OCI-LY1 (cell line): Measurements from ENCODE around the gene IL23A.

Source experiments
- H2AFZ ChIP-seq: fragments of 200-600 bp; sonication (generic), shearing (Covaris generic); 2 replicates; pipeline ENCODE4 v1.6.0; 2014; ENCODE audit warnings: antibody characterized with exemption, mild to moderate bottlenecking, low read length
- H3F3A ChIP-seq: fragments of 200-600 bp; sonication (generic), shearing (Covaris generic); 2 replicates; pipeline ENCODE4 v1.6.0; 2014; ENCODE audit warnings: mild to moderate bottlenecking, antibody characterized with exemption, low read length, moderate library complexity; ENCODE audit not compliant: insufficient read depth
- H3K27ac ChIP-seq: fragments of 200-600 bp; sonication (generic); 2 replicates; pipeline ENCODE4 v1.5.1; 2014; ENCODE audit warnings: low read length, mixed run types, mild to moderate bottlenecking, low read depth; ENCODE audit not compliant: poor library complexity, severe bottlenecking
- H3K27me3 ChIP-seq: fragments of 200-600 bp; sonication (generic); 2 replicates; pipeline ENCODE4 v1.6.0; 2014; ENCODE audit warnings: antibody characterized with exemption, mild to moderate bottlenecking, low read length, moderate library complexity; ENCODE audit not compliant: insufficient read depth
- H3K36me3 ChIP-seq: fragments of 200-600 bp; sonication (generic); 2 replicates; pipeline ENCODE4 v1.6.1; 2014; ENCODE audit warnings: mild to moderate bottlenecking, antibody characterized with exemption, low read length, moderate library complexity, mixed read lengths; ENCODE audit not compliant: insufficient read depth
- H3K4me1 ChIP-seq: fragments of 200-600 bp; sonication (generic); 2 replicates; pipeline ENCODE4 v1.5.1; 2014; ENCODE audit warnings: mild to moderate bottlenecking, low read length, moderate library complexity; ENCODE audit not compliant: insufficient read depth, severe bottlenecking
- H3K4me2 ChIP-seq: fragments of 200-600 bp; sonication (generic), shearing (Covaris generic); 2 replicates; pipeline ENCODE4 v1.6.1; 2014; ENCODE audit warnings: low read length
- H3K4me3 ChIP-seq: fragments of 200-600 bp; sonication (generic); 2 replicates; pipeline ENCODE4 v1.5.1; 2014; ENCODE audit warnings: low read length, low read depth, mild to moderate bottlenecking, mixed read lengths; ENCODE audit not compliant: poor library complexity, severe bottlenecking
- H3K79me2 ChIP-seq: fragments of 200-600 bp; shearing (Covaris generic); 2 replicates; pipeline ENCODE4 v1.6.1; 2016; ENCODE audit warnings: mixed run types, low read length, mixed read lengths; ENCODE audit not compliant: insufficient read depth
- H3K9ac ChIP-seq: fragments of 200-600 bp; sonication (generic), shearing (Covaris generic); 2 replicates; pipeline ENCODE4 v1.6.1; 2014; ENCODE audit warnings: mild to moderate bottlenecking, low read length, mixed read lengths
- H3K9me2 ChIP-seq: fragments of 200-600 bp; sonication (generic), shearing (Covaris generic); 2 replicates; pipeline ENCODE4 v1.6.1; 2014; ENCODE audit warnings: low read depth, mild to moderate bottlenecking, low read length, mixed read lengths
- H3K9me3 ChIP-seq: fragments of 200-600 bp; shearing (Covaris generic); 2 replicates; pipeline ENCODE4 v1.6.1; 2014; ENCODE audit warnings: low read length, mixed read lengths
- H4K20me1 ChIP-seq: fragments of 200-600 bp; sonication (generic), shearing (Covaris generic); 2 replicates; pipeline ENCODE4 v1.6.0; 2016; ENCODE audit warnings: mild to moderate bottlenecking, low read length; ENCODE audit not compliant: insufficient read depth
- CTCF ChIP-seq: fragments of 200-600 bp; sonication (generic), shearing (Covaris generic); IDR thresholded peaks from 2 replicates; pipeline ENCODE4 v1.5.1; 2017; ENCODE audit warnings: mild to moderate bottlenecking, antibody characterized with exemption, low read length, moderate library complexity, mixed read lengths
- EZH2 ChIP-seq: fragments of 200-600 bp; sonication (generic), shearing (Covaris generic); IDR thresholded peaks from 2 replicates; pipeline ENCODE4 v1.8.0; 2017; ENCODE audit warnings: borderline replicate concordance, mixed run types, mild to moderate bottlenecking, antibody characterized with exemption, low read length, moderate library complexity, mixed read lengths

Gene IL23A

GRCh38 chr12:56332512-56333196, 6.0 kb upstream of the IL23A start:
- Histone ChIP-seq H3K4me3 (peak overlapping the region; percentile 85), H3K36me3 (no peaks in the 10 kb centered on the region), H3K79me2 (no peaks in the 10 kb centered on the region), H3K4me1 (peaks cover 29% of the 10 kb centered on the region), H4K20me1 (no peaks in the 10 kb centered on the region), H2AFZ (no peak overlapping the region), H3K9me2 (no peaks in the 10 kb centered on the region), H3K27ac (peak overlapping the region; percentile 87), H3K27me3 (no peaks in the 10 kb centered on the region), H3F3A (no peaks in the 10 kb centered on the region), H3K4me2 (peak overlapping the region; percentile 98), H3K9ac (peak overlapping the region; percentile 93), H3K9me3 (no peaks in the 10 kb centered on the region)
- TF ChIP-seq EZH2, result no peak

- Histone ChIP-seq H3K9me3 (no peaks in the 10 kb centered on the region), H3K9me2 (no peaks in the 10 kb centered on the region), H3K4me1 (peaks cover 33% of the 10 kb centered on the region), H3K4me2 (peak overlapping the region; percentile 98), H3K4me3 (peak overlapping the region; percentile 85), H3K27ac (peak overlapping the region; percentile 87), H3K27me3 (no peaks in the 10 kb centered on the region), H3K9ac (peak overlapping the region; percentile 93), H3F3A (no peaks in the 10 kb centered on the region), H4K20me1 (no peaks in the 10 kb centered on the region), H2AFZ (no peak overlapping the region), H3K79me2 (no peaks in the 10 kb centered on the region), H3K36me3 (no peaks in the 10 kb centered on the region)
- TF ChIP-seq CTCF, result no peak
- no peak for TF ChIP-seq EZH2
Measured at GRCh38 chr12:56333197-56333678, 5.4 kb upstream of the IL23A start.

GRCh38 chr12:56333679-56334489, 4.8 kb upstream of the IL23A start, which contains the start of gene PAN2:
TSS of gene PAN2 (minus strand) at chr12:56334000. CDS start at chr12:56333094, 906 bp downstream.
- Histone ChIP-seq H2AFZ (no peak within 1 kb of the TSS), H3K9me3 (no peaks in the 10 kb centered on the region), H3K27ac (peak within 1 kb of the TSS; percentile 87), H3F3A (no peaks in the 10 kb centered on the region), H3K9ac (peak within 1 kb of the TSS; percentile 93), H3K27me3 (no peaks in the 10 kb centered on the region), H3K4me2 (peak within 1 kb of the TSS; percentile 98), H3K4me3 (peak within 1 kb of the TSS; percentile 85), H3K9me2 (no peaks in the 10 kb centered on the region), H3K79me2 (no peaks in the 10 kb centered on the region), H3K4me1 (peaks cover 40% of the 10 kb centered on the region), H4K20me1 (no peaks in the 10 kb centered on the region), H3K36me3 (no peaks in the 10 kb centered on the region)
- TF ChIP-seq CTCF, result peak; percentile 62
- no peak for TF ChIP-seq EZH2
